GM10266 (cell line): ENCODE data around the gene BICC1.

Experiments
- DNase-seq: peaks from one replicate; pipeline ENCODE4 v3.0.0; 2012; ENCODE audit errors: extremely low spot score
- CTCF ChIP-seq: IDR thresholded peaks from 2 replicates; pipeline ENCODE4 v1.5.1; 2012; ENCODE audit warnings: mild to moderate bottlenecking, low read depth; ENCODE audit not compliant: control insufficient read depth, insufficient read depth; ENCODE audit errors: missing control alignments

The BICC1 gene

GRCh38 chr10:58697691-58698090 is 185.0 kb downstream of the BICC1 start:
- no peak for DNase-seq
- no peak for TF ChIP-seq CTCF

- no peak for DNase-seq
- no peak for TF ChIP-seq CTCF
Measured at GRCh38 chr10:58698777-58699356, 186.2 kb downstream of the BICC1 start.

- TF ChIP-seq CTCF: no peak
Measured at GRCh38 chr10:58700591-58700990, 187.9 kb downstream of the BICC1 start.

GRCh38 chr10:58701405-58702135 is 188.9 kb downstream of the BICC1 start:
- no peak for TF ChIP-seq CTCF

More at GRCh38 chr10:58700591-58700990, 187.9 kb downstream of the BICC1 start:
- no peak for DNase-seq

GRCh38 chr10:58704226-58704625 is 191.6 kb downstream of the BICC1 start:
- no peak for DNase-seq
- no peak for TF ChIP-seq CTCF

More at GRCh38 chr10:58701405-58702135, 188.9 kb downstream of the BICC1 start:
- DNase-seq: no peak

GRCh38 chr10:58704671-58705141 is 192.0 kb downstream of the BICC1 start:
- no peak for TF ChIP-seq CTCF

GRCh38 chr10:58706836-58707235 is 194.2 kb downstream of the BICC1 start:
- no peak for TF ChIP-seq CTCF
- no peak for DNase-seq

More at GRCh38 chr10:58704671-58705141, 192.0 kb downstream of the BICC1 start:
- DNase-seq: no peak
